ENCODE data around the gene BMAL1. TPM values are rescaled to one million over a fixed set of nuclear protein-coding genes. Genes with fewer than 3 reads are reported as not detected.

Gene BMAL1
- total and polyA plus RNA-seq, 2 of the 8 experiments (the other 6 are each of a cell fraction or from before 2014, with no cell fraction given): 6.8 to 6.9 TPM

GRCh38 chr11:13303668-13304649, 26.4 kb downstream of the BMAL1 start:
- Histone ChIP-seq H3K9ac (replicated peaks in 1 of 4; ENCODE audit: extremely low read depth in 1 of 4, low read depth in 3 of 4, low read length in 3 of 4) (no peak overlapping the region), H4K8ac (ENCODE audit: extremely low read depth, insufficient read depth, low read length) (no peak overlapping the region), H2BK15ac (ENCODE audit: low read length) (no peak overlapping the region), H4K20me1 (replicated peaks in 1 of 2; ENCODE audit: control insufficient read depth in 1 of 2, insufficient read depth in 2 of 2, low read length in 2 of 2) (no peaks in the 10 kb centered on the region), H3K14ac (ENCODE audit: insufficient read length) (no peak overlapping the region), H3K4me2 (ENCODE audit: insufficient read depth in 1 of 2, low read depth in 2 of 2, low read length in 2 of 2) (no peak overlapping the region), H3K79me2 (ENCODE audit: control insufficient read depth in 1 of 2, insufficient read depth in 2 of 2, low read length in 2 of 2) (no peaks in the 10 kb centered on the region), H4K5ac (ENCODE audit: insufficient read length, low read depth, low read length) (no peak overlapping the region), H3K27ac (ENCODE audit: low read depth, low read length) (no peak overlapping the region), H3K56ac (replicated peaks; ENCODE audit: insufficient read length, low read depth, low read length) (no peak overlapping the region), H4K91ac (replicated peaks; ENCODE audit: insufficient read length, low read length) (no peak overlapping the region), H3K18ac (ENCODE audit: extremely low read depth, low read length) (no peak overlapping the region), H3K23ac (ENCODE audit: insufficient read length) (no peak overlapping the region), H3K27me3 (replicated peaks in 1 of 4; ENCODE audit: control insufficient read depth in 3 of 4, extremely low read depth in 1 of 4, insufficient read depth in 3 of 4, low read length in 3 of 4) (no peaks in the 10 kb centered on the region), H3K4me1 (replicated peaks in 1 of 4; ENCODE audit: control insufficient read depth in 3 of 4, insufficient read depth in 4 of 4, low read length in 3 of 4) (no peaks in the 10 kb centered on the region), H2AFZ (ENCODE audit: low read length) (no peak overlapping the region), H3K4me3 (ENCODE audit: extremely low read depth in 1 of 4, insufficient read depth in 2 of 4, low read depth in 3 of 4, low read length in 4 of 4) (no peak overlapping the region), H2BK12ac (ENCODE audit: low read depth, low read length) (no peak overlapping the region), H2BK120ac (replicated peaks; ENCODE audit: low read depth, low read length) (no peak overlapping the region), H2BK20ac (ENCODE audit: low read length) (no peak overlapping the region), H3K23me2 (ENCODE audit: low read depth, low read length) (no peaks in the 10 kb centered on the region), H3K4ac (replicated peaks; ENCODE audit: insufficient read length, low read depth, low read length) (no peak overlapping the region), H3K36me3 (ENCODE audit: control insufficient read depth in 2 of 4, insufficient read depth in 4 of 4, low read length in 3 of 4) (no peaks in the 10 kb centered on the region), H3K79me1 (ENCODE audit: low read depth, low read length) (no peaks in the 10 kb centered on the region; the same call in 1 of the 2 replicates), H3K9me3 (ENCODE audit: insufficient read depth in 2 of 2, low read depth in 1 of 2, low read length in 1 of 2) (no peaks in the 10 kb centered on the region), H2AK5ac (ENCODE audit: low read depth, low read length) (no peak overlapping the region), H2BK5ac (ENCODE audit: low read depth, low read length) (no peak overlapping the region)
- ChIA-PET POLR2A (ENCODE audit: partially characterized antibody) (no interaction called here), CTCF (ENCODE audit: partially characterized antibody) (interaction anchor here (1.4 to 2.4 kb wide), 2 partner anchors 32 to 94 kb away, joined by 6 read pairs; no protein-coding TSS in a partner anchor)
- FAIRE-seq (no peak), DNase-seq (ENCODE audit: low read depth in 1 of 2, low spot score in 2 of 2) (no peak)
- WGBS, 2 experiments (ENCODE audit: extremely low coverage in 1 of 2, insufficient coverage in 1 of 2, insufficient read length in 1 of 2, insufficient replicate concordance in 2 of 2, low coverage in 1 of 2, low lambda C conversion rate in 2 of 2, missing lambda C conversion rate in 1 of 2): 90% methylated on average over 10 of the region's 10 CpGs; no CpG with 5 or more reads in 1 of the 2 experiments
- TF ChIP-seq JUN (IDR thresholded peaks at IDR 0.05; ENCODE audit: low read depth, low read length) (no peak), TAF1 (IDR thresholded peaks at IDR 0.05; ENCODE audit: low read depth, low read length) (no peak), KDM1A (IDR thresholded peaks at IDR 0.05; ENCODE audit: borderline replicate concordance, low read length) (no peak), CTBP2 (IDR thresholded peaks at IDR 0.05; ENCODE audit: borderline replicate concordance, insufficient read depth, insufficient read length, low read length) (no peak), RBBP5 (IDR thresholded peaks at IDR 0.05; ENCODE audit: borderline replicate concordance, low read depth, low read length) (no peak), GTF2F1 (IDR thresholded peaks at IDR 0.05; ENCODE audit: borderline replicate concordance, low read depth, low read length) (no peak), HDAC6 (IDR thresholded peaks at IDR 0.05; ENCODE audit: low read depth, low read length) (no peak)

Measured in H1 (cell line).